Neural crest cell (in vitro differentiated cells): ENCODE results near the gene NPAS3. TPM values are rescaled to one million over a fixed set of nuclear protein-coding genes. Genes with fewer than 3 reads are reported as not detected.

Source experiments
- DNase-seq: peaks from one replicate; pipeline ENCODE4 v3.0.0; 2021; ENCODE audit warnings: low read depth, mixed read lengths, low spot score
- H3K27ac Mint-ChIP-seq: one replicate; pipeline ENCODE4 v1.8.0; 2021; ENCODE audit warnings: mild to moderate bottlenecking, mixed read lengths; ENCODE audit not compliant: unreplicated experiment
- H3K27me3 Mint-ChIP-seq: 2 replicates; pipeline ENCODE4 v1.8.0; 2021; ENCODE audit warnings: low read depth, mild to moderate bottlenecking, mixed read lengths
- H3K36me3 Mint-ChIP-seq: 2 replicates; pipeline ENCODE4 v1.8.0; 2021; ENCODE audit warnings: low read depth, mild to moderate bottlenecking, mixed read lengths
- H3K4me1 Mint-ChIP-seq: 2 replicates; pipeline ENCODE4 v1.8.0; 2021; ENCODE audit warnings: mixed read lengths
- H3K4me3 Mint-ChIP-seq: one replicate; pipeline ENCODE4 v1.8.0; 2021; ENCODE audit warnings: mild to moderate bottlenecking, mixed read lengths
- H3K9me3 Mint-ChIP-seq: 2 replicates; pipeline ENCODE4 v1.8.0; 2021; ENCODE audit warnings: mixed read lengths
- total RNA-seq: library from RNA; stranded (reverse); gene quantifications from 2 replicates; pipeline ENCODE4 v1.2.1, GENCODE V29; 2021
- TF ChIP-seq, protein P1 (sequence below): fragments of 200-600 bp; sonication (generic); conservative IDR thresholded peaks from 2 replicates; pipeline ENCODE4 v1.5.0; 2021; ENCODE audit warnings: antibody characterized with exemption, mild to moderate bottlenecking

Gene NPAS3
- total RNA-seq, 1 donor from 2014 or later = 18.2 TPM

DNA sequence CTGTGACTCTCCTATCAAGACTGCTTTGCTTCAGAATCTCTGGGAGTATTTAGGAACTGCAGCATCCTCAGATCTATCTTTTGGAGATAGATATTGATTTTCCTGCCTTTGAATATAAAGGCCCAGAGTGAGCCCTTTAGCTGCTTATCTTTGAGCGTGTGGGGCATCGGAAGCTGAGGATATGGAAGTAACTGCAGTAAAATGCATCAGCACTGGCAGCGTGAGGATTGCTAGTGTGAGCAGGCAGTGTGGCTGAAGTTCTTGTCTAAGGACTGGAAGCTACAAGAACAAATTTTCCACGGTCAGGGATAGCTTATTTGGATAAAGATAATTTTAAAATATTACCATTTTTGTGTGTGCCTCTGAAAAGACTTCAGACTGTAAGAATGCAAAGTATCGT is 474.7 kb downstream of the NPAS3 start:
- TF ChIP-seq, protein P1, sequence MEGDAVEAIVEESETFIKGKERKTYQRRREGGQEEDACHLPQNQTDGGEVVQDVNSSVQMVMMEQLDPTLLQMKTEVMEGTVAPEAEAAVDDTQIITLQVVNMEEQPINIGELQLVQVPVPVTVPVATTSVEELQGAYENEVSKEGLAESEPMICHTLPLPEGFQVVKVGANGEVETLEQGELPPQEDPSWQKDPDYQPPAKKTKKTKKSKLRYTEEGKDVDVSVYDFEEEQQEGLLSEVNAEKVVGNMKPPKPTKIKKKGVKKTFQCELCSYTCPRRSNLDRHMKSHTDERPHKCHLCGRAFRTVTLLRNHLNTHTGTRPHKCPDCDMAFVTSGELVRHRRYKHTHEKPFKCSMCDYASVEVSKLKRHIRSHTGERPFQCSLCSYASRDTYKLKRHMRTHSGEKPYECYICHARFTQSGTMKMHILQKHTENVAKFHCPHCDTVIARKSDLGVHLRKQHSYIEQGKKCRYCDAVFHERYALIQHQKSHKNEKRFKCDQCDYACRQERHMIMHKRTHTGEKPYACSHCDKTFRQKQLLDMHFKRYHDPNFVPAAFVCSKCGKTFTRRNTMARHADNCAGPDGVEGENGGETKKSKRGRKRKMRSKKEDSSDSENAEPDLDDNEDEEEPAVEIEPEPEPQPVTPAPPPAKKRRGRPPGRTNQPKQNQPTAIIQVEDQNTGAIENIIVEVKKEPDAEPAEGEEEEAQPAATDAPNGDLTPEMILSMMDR = no peak
- no peaks in the 10 kb centered on the region for H3K27me3 Mint-ChIP-seq

DNA sequence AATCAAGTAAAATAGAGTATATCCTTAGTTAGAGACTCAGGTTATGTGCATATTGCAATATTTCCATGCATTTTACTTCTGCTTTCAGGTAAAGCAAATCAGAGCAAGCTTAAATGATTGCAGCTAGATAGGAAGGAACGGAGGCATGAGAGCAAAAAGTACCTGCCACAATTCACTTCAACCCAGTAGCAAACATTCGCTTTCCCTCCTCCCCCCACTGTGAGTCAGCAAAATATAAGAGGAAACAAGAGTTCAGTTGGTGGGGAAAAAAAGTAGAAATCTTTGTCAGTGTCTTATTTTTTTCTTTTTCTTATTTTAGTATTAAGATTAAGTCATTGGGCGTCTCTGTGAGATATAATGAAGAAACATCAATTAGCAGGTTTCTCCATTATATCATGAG is 475.4 kb downstream of the NPAS3 start:
- Mint-ChIP-seq H3K4me1 (peaks cover 6% of the 10 kb centered on the region), H3K9me3 (no peaks in the 10 kb centered on the region), H3K27me3 (no peaks in the 10 kb centered on the region), H3K36me3 (peaks cover 6% of the 10 kb centered on the region), H3K4me3 (no peak overlapping the region), H3K27ac (no peak overlapping the region)
- DNase-seq = no peak
- TF ChIP-seq, protein P1 = no peak

More for the DNA sequence above, 474.7 kb downstream of the NPAS3 start:
- Mint-ChIP-seq H3K4me3 (no peak overlapping the region), H3K36me3 (peaks cover 6% of the 10 kb centered on the region), H3K9me3 (no peaks in the 10 kb centered on the region), H3K27ac (no peak overlapping the region), H3K4me1 (peaks cover 6% of the 10 kb centered on the region)
- DNase-seq = no peak

DNA sequence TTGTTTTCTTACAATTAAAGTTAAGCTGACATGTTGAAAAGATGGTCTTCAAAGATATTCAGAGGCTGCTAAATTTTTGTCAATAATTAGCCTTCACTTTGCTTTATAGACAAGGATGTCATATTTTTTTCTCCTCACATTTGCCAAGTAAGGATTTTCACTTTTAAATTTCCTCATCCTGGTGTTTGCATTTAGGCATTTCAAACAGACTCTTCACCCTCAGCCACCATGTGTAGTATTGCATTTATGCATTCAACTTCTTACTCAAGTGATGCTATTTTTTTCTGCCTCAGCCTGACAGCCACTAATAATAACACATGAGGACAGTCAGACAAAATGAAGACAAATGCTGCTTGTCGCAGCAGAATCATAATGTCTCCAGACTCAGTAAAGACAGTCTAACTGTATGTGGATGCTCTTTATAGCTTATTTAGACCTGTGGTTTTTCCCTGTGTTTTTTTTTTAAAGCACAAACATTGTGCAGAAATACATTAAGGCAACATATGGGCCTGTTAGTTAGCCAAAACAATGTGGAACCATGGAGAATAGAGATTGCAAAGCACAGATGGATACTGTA is 481.5 kb downstream of the NPAS3 start:
- no peaks in the 10 kb centered on the region for H3K27me3 Mint-ChIP-seq
- H3K27ac Mint-ChIP-seq = no peak overlapping the region
- H3K9me3 Mint-ChIP-seq = no peaks in the 10 kb centered on the region
- H3K4me3 Mint-ChIP-seq = no peak overlapping the region
- TF ChIP-seq, protein P1 = no peak
- DNase-seq = no peak
- H3K36me3 Mint-ChIP-seq = peaks cover 5% of the 10 kb centered on the region
- H3K4me1 Mint-ChIP-seq = no peaks in the 10 kb centered on the region

DNA sequence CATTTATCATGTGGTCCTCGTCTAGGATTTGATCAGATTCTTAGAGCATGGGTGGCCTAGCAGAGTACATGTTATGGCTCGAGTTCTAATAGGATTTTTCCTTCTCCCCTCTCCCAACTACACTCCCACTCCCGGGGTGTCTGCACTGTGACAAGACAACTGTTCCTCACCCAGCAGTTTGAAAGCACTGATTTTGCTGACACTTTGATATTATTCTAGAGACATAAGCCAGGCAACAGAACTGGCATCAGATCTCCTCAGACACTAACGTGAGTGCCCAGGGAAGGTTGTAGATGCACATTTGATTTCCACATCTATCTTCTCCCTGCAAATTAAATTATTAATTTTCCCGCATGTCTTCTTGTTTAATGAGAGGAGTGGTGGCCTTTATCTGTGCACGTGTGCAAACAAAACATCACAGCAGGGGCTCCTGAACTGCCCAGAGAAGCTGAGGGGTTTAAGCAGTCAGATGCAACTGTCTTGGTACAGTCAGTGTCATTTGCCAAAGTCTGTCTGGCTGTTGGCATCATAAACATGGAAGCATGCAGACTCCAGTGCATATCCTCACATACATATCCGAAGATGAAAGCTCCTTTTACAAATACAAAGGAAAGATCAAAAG is 491.8 kb downstream of the NPAS3 start:
- Mint-ChIP-seq H3K36me3 (peaks cover 3% of the 10 kb centered on the region), H3K4me1 (peaks cover 16% of the 10 kb centered on the region), H3K27ac (peak overlapping the region; percentile 70), H3K27me3 (no peaks in the 10 kb centered on the region), H3K9me3 (no peaks in the 10 kb centered on the region), H3K4me3 (no peak overlapping the region)
- TF ChIP-seq, protein P1 = no peak
- no peak for DNase-seq

DNA sequence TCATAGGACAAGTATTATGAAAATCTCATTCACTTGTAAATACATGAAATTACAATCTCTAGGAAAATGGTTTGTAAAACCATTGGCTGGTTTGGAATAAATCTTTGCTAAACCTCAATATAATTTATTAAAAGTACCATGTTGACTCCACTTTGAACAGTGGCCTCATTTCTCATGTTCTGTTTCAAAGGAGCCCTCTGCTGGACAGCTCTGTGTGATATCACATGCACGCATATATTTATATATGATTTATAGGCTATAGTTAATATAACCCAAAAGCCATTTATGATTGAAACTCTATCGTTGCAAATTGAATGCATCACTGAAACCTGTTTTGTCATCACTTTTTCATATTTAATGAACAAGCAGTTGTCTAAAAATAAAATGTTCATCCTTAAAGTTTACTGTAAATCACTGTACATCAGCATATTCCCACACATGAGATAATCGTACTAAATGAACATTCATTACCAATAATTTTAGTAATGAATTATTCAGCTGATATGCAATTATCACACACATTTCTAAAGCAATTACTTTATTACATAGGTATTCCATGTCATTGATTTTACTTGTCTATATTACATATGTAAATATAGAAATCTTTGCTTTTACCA is 493.8 kb downstream of the NPAS3 start:
- Mint-ChIP-seq H3K4me1 (peaks cover 16% of the 10 kb centered on the region), H3K27me3 (no peaks in the 10 kb centered on the region), H3K27ac (no peak overlapping the region), H3K4me3 (no peak overlapping the region), H3K9me3 (no peaks in the 10 kb centered on the region), H3K36me3 (peaks cover 3% of the 10 kb centered on the region)
- no peak for DNase-seq
- TF ChIP-seq, protein P1 = peak; percentile 72
